ENCODE results near the gene IL1RAPL1. TPM values are rescaled to one million over a fixed set of nuclear protein-coding genes. Genes with fewer than 3 reads are reported as not detected.

Gene IL1RAPL1
- polyA plus RNA-seq, 1 of the 3 experiments (the other 2 are of a cell fraction) = 2.8 TPM

- Histone ChIP-seq H3K9me3 (no peaks in the 10 kb centered on the region), H2AFZ (ENCODE audit: low read depth) (no peak overlapping the region), H3K9me2 (no peaks in the 10 kb centered on the region), H4K20me1 (ENCODE audit: insufficient read depth) (no peaks in the 10 kb centered on the region), H3K27ac (ENCODE audit: low read depth in 2 of 2, low read length in 1 of 2) (no peak overlapping the region), H3K4me3 (ENCODE audit: low read depth in 2 of 2, low read length in 1 of 2) (no peak overlapping the region), H3K9ac (no peak overlapping the region), H3K79me2 (ENCODE audit: insufficient read depth) (no peaks in the 10 kb centered on the region), H3K27me3 (ENCODE audit: insufficient read depth) (no peaks in the 10 kb centered on the region), H3F3A (replicated peaks; ENCODE audit: insufficient read depth) (no peaks in the 10 kb centered on the region), H3K36me3 (replicated peaks in 1 of 2; ENCODE audit: control insufficient read depth in 1 of 2, insufficient read depth in 2 of 2, low read length in 1 of 2) (no peaks in the 10 kb centered on the region), H3K4me2 (no peak overlapping the region), H3K4me1 (ENCODE audit: control insufficient read depth in 1 of 2, insufficient read depth in 2 of 2, low read depth in 1 of 2, low read length in 1 of 2) (no peaks in the 10 kb centered on the region)
- no peak for DNase-seq
- TF ChIP-seq EP300 (IDR thresholded peaks at IDR 0.05; ENCODE audit: borderline replicate concordance in 1 of 2, low read depth in 1 of 2, low read length in 1 of 2) (no peak), NFIC (IDR thresholded peaks at IDR 0.05; ENCODE audit: borderline replicate concordance) (no peak), RXRA (IDR thresholded peaks at IDR 0.05; ENCODE audit: borderline replicate concordance, low read depth) (no peak), RFX5 (IDR thresholded peaks at IDR 0.05; ENCODE audit: low read length) (no peak)
- CTCF ChIA-PET = no interaction called here
- POLR2A ChIA-PET = no interaction called here
- WGBS (ENCODE audit: low lambda C conversion rate) = 0% methylated on average over 2 of the region's 2 CpGs
Observed at GRCh38 chrX:28625223-28625622, 38.0 kb downstream of the IL1RAPL1 start.

DNA sequence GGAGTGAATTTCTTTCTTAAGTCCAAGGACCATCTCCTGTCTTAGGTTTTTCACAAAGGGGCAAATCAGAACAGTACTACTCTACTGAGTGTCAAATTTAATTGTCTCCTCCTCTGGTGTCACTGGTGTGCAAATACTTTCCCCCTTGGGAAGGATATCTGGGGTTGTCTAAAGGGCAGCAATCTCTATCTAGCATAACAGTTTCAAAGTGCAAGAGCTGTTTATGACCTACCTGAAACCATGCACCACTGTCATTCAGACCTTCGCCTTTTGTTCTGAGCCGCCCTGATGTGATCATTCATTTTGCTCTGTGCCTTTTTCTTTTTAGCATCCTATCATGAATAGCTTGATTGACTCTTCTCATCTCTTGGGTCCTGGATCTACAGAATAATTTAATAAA, 39.3 kb downstream of the IL1RAPL1 start:
- H3K4me2 ChIP-seq = no peak overlapping the region
- POLR2A ChIA-PET = no interaction called here
- no peaks in the 10 kb centered on the region for H3K9me3 ChIP-seq
- no peak for DNase-seq
- no peaks in the 10 kb centered on the region for H3K9me2 ChIP-seq
- H3K9ac ChIP-seq = no peak overlapping the region
- WGBS (ENCODE audit: low lambda C conversion rate) = 23% methylated on average over 2 of the region's 2 CpGs
- TF ChIP-seq EP300 (IDR thresholded peaks at IDR 0.05; ENCODE audit: borderline replicate concordance in 1 of 2, low read depth in 1 of 2, low read length in 1 of 2) (no peak), TEAD4 (IDR thresholded peaks at IDR 0.05; ENCODE audit: borderline replicate concordance, insufficient read depth) (no peak), FOSL2 (IDR thresholded peaks at IDR 0.05; ENCODE audit: borderline replicate concordance, low read depth) (no peak), MXI1 (IDR thresholded peaks at IDR 0.05; ENCODE audit: low read depth, low read length) (no peak), GABPA (IDR thresholded peaks at IDR 0.05; ENCODE audit: low read depth) (no peak), FOXM1 (IDR thresholded peaks at IDR 0.05; ENCODE audit: low read depth) (no peak)
- TF ChIP-seq, protein P1, sequence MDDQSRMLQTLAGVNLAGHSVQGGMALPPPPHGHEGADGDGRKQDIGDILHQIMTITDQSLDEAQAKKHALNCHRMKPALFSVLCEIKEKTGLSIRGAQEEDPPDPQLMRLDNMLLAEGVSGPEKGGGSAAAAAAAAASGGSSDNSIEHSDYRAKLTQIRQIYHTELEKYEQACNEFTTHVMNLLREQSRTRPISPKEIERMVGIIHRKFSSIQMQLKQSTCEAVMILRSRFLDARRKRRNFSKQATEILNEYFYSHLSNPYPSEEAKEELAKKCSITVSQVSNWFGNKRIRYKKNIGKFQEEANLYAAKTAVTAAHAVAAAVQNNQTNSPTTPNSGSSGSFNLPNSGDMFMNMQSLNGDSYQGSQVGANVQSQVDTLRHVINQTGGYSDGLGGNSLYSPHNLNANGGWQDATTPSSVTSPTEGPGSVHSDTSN (IDR thresholded peaks at IDR 0.05) = no peak
- no peaks in the 10 kb centered on the region for H3K36me3 ChIP-seq (replicated peaks in 1 of 2; ENCODE audit: control insufficient read depth in 1 of 2, insufficient read depth in 2 of 2, low read length in 1 of 2)
- H2AFZ ChIP-seq (ENCODE audit: low read depth) = no peak overlapping the region
- H3K4me1 ChIP-seq (ENCODE audit: control insufficient read depth in 1 of 2, insufficient read depth in 2 of 2, low read depth in 1 of 2, low read length in 1 of 2) = no peaks in the 10 kb centered on the region
- H3K79me2 ChIP-seq (ENCODE audit: insufficient read depth) = no peaks in the 10 kb centered on the region
- H3K27ac ChIP-seq (ENCODE audit: low read depth in 2 of 2, low read length in 1 of 2) = no peak overlapping the region
- H3K27me3 ChIP-seq (ENCODE audit: insufficient read depth) = no peaks in the 10 kb centered on the region
- no peaks in the 10 kb centered on the region for H4K20me1 ChIP-seq (ENCODE audit: insufficient read depth)
- no peaks in the 10 kb centered on the region for H3F3A ChIP-seq (replicated peaks; ENCODE audit: insufficient read depth)
- no peak overlapping the region for H3K4me3 ChIP-seq (ENCODE audit: low read depth in 2 of 2, low read length in 1 of 2)
- CTCF ChIA-PET = no interaction called here

- ChIA-PET CTCF (no interaction called here), POLR2A (no interaction called here)
- no peak overlapping the region for H2AFZ ChIP-seq (ENCODE audit: low read depth)
- H3K9me2 ChIP-seq = no peaks in the 10 kb centered on the region
- H3F3A ChIP-seq (replicated peaks; ENCODE audit: insufficient read depth) = no peaks in the 10 kb centered on the region
- H3K4me3 ChIP-seq (ENCODE audit: low read depth in 2 of 2, low read length in 1 of 2) = no peak overlapping the region
- no peaks in the 10 kb centered on the region for H3K9me3 ChIP-seq
- H3K36me3 ChIP-seq (replicated peaks in 1 of 2; ENCODE audit: control insufficient read depth in 1 of 2, insufficient read depth in 2 of 2, low read length in 1 of 2) = no peaks in the 10 kb centered on the region
- no peak overlapping the region for H3K9ac ChIP-seq
- H4K20me1 ChIP-seq (ENCODE audit: insufficient read depth) = no peaks in the 10 kb centered on the region
- no peaks in the 10 kb centered on the region for H3K4me1 ChIP-seq (ENCODE audit: control insufficient read depth in 1 of 2, insufficient read depth in 2 of 2, low read depth in 1 of 2, low read length in 1 of 2)
- no peak for DNase-seq
- H3K4me2 ChIP-seq = no peak overlapping the region
- no peak overlapping the region for H3K27ac ChIP-seq (ENCODE audit: low read depth in 2 of 2, low read length in 1 of 2)
- no peaks in the 10 kb centered on the region for H3K79me2 ChIP-seq (ENCODE audit: insufficient read depth)
- H3K27me3 ChIP-seq (ENCODE audit: insufficient read depth) = no peaks in the 10 kb centered on the region
- no peak for TF ChIP-seq RFX5 (IDR thresholded peaks at IDR 0.05; ENCODE audit: low read length)
- TF ChIP-seq EZH2phosphoT487 (IDR thresholded peaks at IDR 0.05; ENCODE audit: borderline replicate concordance, low read depth) = no peak
- TF ChIP-seq SMC3 (IDR thresholded peaks at IDR 0.05; ENCODE audit: low read depth, low read length) = no peak
- no peak for TF ChIP-seq GATA2 (CRISPR knock-in tag; IDR thresholded peaks at IDR 0.05)
- TF ChIP-seq NFIC (IDR thresholded peaks at IDR 0.05; ENCODE audit: borderline replicate concordance) = no peak
- no peak for TF ChIP-seq IRF3 (IDR thresholded peaks at IDR 0.05; ENCODE audit: low read depth, low read length)
- TF ChIP-seq RCOR1 (IDR thresholded peaks at IDR 0.05; ENCODE audit: low read length) = no peak
- TF ChIP-seq NRF1 (IDR thresholded peaks at IDR 0.05; ENCODE audit: low read depth, low read length) = no peak
- no peak for TF ChIP-seq REST (IDR thresholded peaks at IDR 0.05; ENCODE audit: low read depth, low read length)
- no peak for TF ChIP-seq POLR2AphosphoS5 (IDR thresholded peaks at IDR 0.05; ENCODE audit: low read depth, low read length)
- no peak for TF ChIP-seq JUND (IDR thresholded peaks at IDR 0.05)
Observed at GRCh38 chrX:28628120-28628519, 40.9 kb downstream of the IL1RAPL1 start.

Data from SK-N-SH (cell line).